Measurements from ENCODE around the gene MPP7.

- TF ChIP-seq CTCF (IDR thresholded peaks at IDR 0.05) = no peak
- no peak for TF ChIP-seq POLR2AphosphoS5 (IDR thresholded peaks at IDR 0.05)
- TF ChIP-seq POLR2A (IDR thresholded peaks at IDR 0.05; ENCODE audit: low read depth) = no peak
- no peak for TF ChIP-seq EP300 (IDR thresholded peaks at IDR 0.05)
These were observed 40.4 kb upstream of the MPP7 start for GRCh38 chr10:28343252-28343651.

All from esophagus muscularis mucosa (tissue), 4 donors.